ENCODE data around the gene NOS1. TPM values are rescaled to one million over a fixed set of nuclear protein-coding genes. Genes with fewer than 3 reads are reported as not detected.
"Not testable (repeated sequence)": the region's sequence is repeated elsewhere in the genome, so short reads cannot be mapped to it uniquely, and the experiment has no call there.

Gene NOS1
- total RNA-seq, 1 experiment from 2014 or later = 131 TPM

GRCh38 chr12:117384735-117385134, 23.3 kb upstream of the NOS1 start:
- no peaks in the 10 kb centered on the region for H3K27me3 ChIP-seq
- peaks cover 5% of the 10 kb centered on the region; the same call in 1 of the 2 replicates for H3K36me3 ChIP-seq
- no peak overlapping the region for H3K4me3 ChIP-seq
- no peaks in the 10 kb centered on the region for H3K9me3 ChIP-seq (replicated peaks)
- no peaks in the 10 kb centered on the region for H3K4me1 ChIP-seq
- no peak overlapping the region for H3K27ac ChIP-seq
- no peak for DNase-seq

- Histone ChIP-seq H3K27me3 (no peaks in the 10 kb centered on the region), H3K4me3 (no peak overlapping the region), H3K27ac (no peak overlapping the region), H3K36me3 (peaks cover 11% of the 10 kb centered on the region; the same call in 1 of the 2 replicates), H3K9me3 (replicated peaks) (no peaks in the 10 kb centered on the region), H3K4me1 (no peaks in the 10 kb centered on the region)
- peak in 1 of 2 experiments; percentile 22 for DNase-seq
Observed at GRCh38 chr12:117380083-117380482, 18.7 kb upstream of the NOS1 start.

- Histone ChIP-seq H3K27me3 (no peaks in the 10 kb centered on the region), H3K4me1 (no peaks in the 10 kb centered on the region), H3K9me3 (replicated peaks) (no peaks in the 10 kb centered on the region), H3K4me3 (no peak overlapping the region), H3K27ac (no peak overlapping the region), H3K36me3 (peaks cover 21% of the 10 kb centered on the region; the same call in 1 of the 2 replicates)
- peak; percentile 34 to 57 for DNase-seq
Observed at GRCh38 chr12:117377758-117378157, 16.3 kb upstream of the NOS1 start.

- H3K4me3 ChIP-seq = no peak overlapping the region
- H3K4me1 ChIP-seq = no peaks in the 10 kb centered on the region
- H3K27ac ChIP-seq = no peak overlapping the region
- no peak for DNase-seq
- H3K9me3 ChIP-seq (replicated peaks) = no peaks in the 10 kb centered on the region
- no peaks in the 10 kb centered on the region for H3K27me3 ChIP-seq
- H3K36me3 ChIP-seq = peaks cover 23% of the 10 kb centered on the region; the same call in 1 of the 2 replicates
Observed at GRCh38 chr12:117370588-117370987, 9.2 kb upstream of the NOS1 start.

- H3K27ac ChIP-seq; H3K4me3 ChIP-seq; DNase-seq; H3K27me3 ChIP-seq; H3K9me3 ChIP-seq (replicated peaks); H3K4me1 ChIP-seq: not testable (repeated sequence)
- peaks cover 24% of the 10 kb centered on the region; the same call in 1 of the 2 replicates for H3K36me3 ChIP-seq
Observed at GRCh38 chr12:117370000-117370399, 8.6 kb upstream of the NOS1 start.

DNA sequence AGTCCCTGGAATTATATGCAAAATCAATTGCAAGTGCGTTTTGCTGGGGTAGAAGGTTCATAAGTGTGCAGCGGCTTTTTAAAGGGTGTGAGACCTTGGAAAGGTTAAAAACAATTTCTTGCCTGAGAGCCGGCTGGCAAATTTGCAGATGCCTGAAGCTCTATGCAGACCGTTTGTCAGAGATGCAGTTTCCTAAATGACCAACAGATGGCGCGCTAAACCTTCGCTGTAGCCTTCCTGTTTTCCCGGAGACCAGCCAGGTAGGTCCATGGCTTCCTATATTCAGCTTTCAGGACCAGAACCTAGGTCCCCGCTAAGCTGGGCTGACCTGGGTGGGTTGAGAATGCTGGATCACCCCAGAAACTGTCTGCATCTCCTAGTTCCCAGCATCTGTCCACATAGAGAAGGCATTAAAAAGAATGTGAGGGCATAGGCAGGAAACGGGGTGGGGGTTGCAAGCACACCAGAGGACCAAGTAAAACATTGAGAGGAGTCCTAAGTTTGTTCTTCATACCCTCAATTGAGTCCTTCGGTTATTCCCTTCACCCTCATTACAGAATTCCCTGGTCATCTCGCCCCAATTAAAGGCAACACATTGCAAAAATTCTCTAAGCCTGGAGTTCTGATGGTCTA, 5.7 kb upstream of the NOS1 start:
- peak; percentile 60 to 86 for DNase-seq
- no peaks in the 10 kb centered on the region for H3K27me3 ChIP-seq
- no peaks in the 10 kb centered on the region for H3K9me3 ChIP-seq (replicated peaks)
- peaks cover 17% of the 10 kb centered on the region; the same call in 1 of the 2 replicates for H3K36me3 ChIP-seq
- 0 out of 2 replicates have a peak, but pooled peaks cover 3% of the 10 kb centered on the region for H3K4me1 ChIP-seq
- H3K4me3 ChIP-seq = no peak overlapping the region
- no peak overlapping the region for H3K27ac ChIP-seq

DNA sequence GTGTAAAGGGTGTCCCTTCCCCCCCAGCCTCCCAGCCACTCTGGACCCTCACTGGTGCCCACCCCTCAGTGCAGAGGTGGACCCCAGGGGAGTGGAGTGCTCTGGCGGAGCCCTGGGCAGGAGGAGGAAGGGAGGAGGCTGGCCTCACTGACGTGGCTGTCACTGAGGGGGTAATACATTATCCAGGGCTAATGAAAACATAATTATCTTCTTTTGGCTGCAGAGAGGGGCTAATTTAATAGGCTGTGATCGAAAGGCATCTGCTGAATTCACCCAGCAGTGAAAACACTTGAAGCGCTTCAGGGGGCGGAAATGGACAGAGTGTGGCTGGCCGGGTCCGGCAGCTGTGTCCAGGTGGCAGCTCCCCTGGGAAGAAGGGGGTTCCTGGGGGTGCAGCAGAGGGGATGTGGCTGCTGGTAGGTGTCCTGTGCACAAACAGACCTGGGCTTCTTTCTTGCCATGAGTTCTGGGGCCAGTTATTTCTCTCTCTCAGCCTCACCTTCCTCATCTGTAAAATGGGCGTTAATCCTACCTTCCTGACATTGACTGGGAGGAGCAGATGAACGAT, 3.7 kb upstream of the NOS1 start:
- H3K36me3 ChIP-seq = peaks cover 10% of the 10 kb centered on the region; the same call in 1 of the 2 replicates
- H3K27ac ChIP-seq = no peak overlapping the region
- H3K4me1 ChIP-seq = 0 out of 2 replicates have a peak, but pooled peaks cover 3% of the 10 kb centered on the region
- no peaks in the 10 kb centered on the region for H3K27me3 ChIP-seq
- no peak overlapping the region for H3K4me3 ChIP-seq
- no peak for DNase-seq
- H3K9me3 ChIP-seq (replicated peaks) = no peaks in the 10 kb centered on the region

DNA sequence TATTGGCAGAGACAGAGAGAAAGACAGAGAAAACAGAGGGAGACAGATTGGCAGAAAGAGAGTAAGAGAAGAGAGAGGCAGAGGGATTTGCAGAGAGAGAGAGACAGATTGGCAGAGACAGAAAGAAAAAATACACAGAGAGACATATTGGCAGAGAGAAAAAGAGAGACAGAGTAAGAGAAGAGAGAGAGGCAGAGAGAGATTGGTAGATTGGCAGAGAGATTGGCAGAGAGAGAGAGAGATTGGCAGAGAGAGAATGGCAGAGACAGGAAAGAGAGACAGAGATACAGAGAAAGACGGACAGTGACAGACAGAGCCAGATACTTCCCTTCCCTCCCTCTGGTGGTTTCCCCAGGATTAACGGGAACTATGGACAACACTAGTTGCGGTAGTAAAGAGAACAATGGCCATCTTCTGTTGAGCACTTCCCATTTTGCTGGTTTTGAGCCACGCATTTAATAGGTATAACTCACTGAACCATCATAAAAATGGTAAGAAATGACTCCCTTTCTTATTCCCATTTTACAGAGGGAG, 2.6 kb upstream of the NOS1 start:
- peak; percentile 19 to 60 for DNase-seq
- 0 out of 2 replicates have a peak, but pooled peaks cover 3% of the 10 kb centered on the region for H3K4me1 ChIP-seq

GRCh38 chr12:117363056-117363662, 1.7 kb upstream of the NOS1 start:
- no peak overlapping the region for H3K27ac ChIP-seq

More for the DNA sequence above, 2.6 kb upstream of the NOS1 start:
- H3K27ac ChIP-seq = no peak overlapping the region
- H3K27me3 ChIP-seq = no peaks in the 10 kb centered on the region
- H3K9me3 ChIP-seq (replicated peaks) = no peaks in the 10 kb centered on the region
- peaks cover 10% of the 10 kb centered on the region; the same call in 1 of the 2 replicates for H3K36me3 ChIP-seq
- no peak overlapping the region for H3K4me3 ChIP-seq

GRCh38 chr12:117362391-117362790, 965 bp upstream of the NOS1 start:
- Histone ChIP-seq H3K27me3 (no peaks in the 10 kb centered on the region), H3K27ac (no peak overlapping the region), H3K36me3 (peaks cover 10% of the 10 kb centered on the region; the same call in 1 of the 2 replicates), H3K4me1 (0 out of 2 replicates have a peak, but pooled peaks cover 3% of the 10 kb centered on the region), H3K9me3 (replicated peaks) (no peaks in the 10 kb centered on the region), H3K4me3 (no peak overlapping the region)
- no peak for DNase-seq

More at GRCh38 chr12:117363056-117363662, 1.7 kb upstream of the NOS1 start:
- no peak for DNase-seq
- Histone ChIP-seq H3K4me3 (no peak overlapping the region), H3K9me3 (replicated peaks) (no peaks in the 10 kb centered on the region), H3K36me3 (peaks cover 10% of the 10 kb centered on the region; the same call in 1 of the 2 replicates), H3K27me3 (no peaks in the 10 kb centered on the region), H3K4me1 (0 out of 2 replicates have a peak, but pooled peaks cover 3% of the 10 kb centered on the region)

GRCh38 chr12:117361905-117362304, 479 bp upstream of the NOS1 start:
- H3K27me3 ChIP-seq = no peaks in the 10 kb centered on the region
- peaks cover 10% of the 10 kb centered on the region; the same call in 1 of the 2 replicates for H3K36me3 ChIP-seq
- H3K4me3 ChIP-seq = no peak overlapping the region
- no peak overlapping the region for H3K27ac ChIP-seq
- 0 out of 2 replicates have a peak, but pooled peaks cover 3% of the 10 kb centered on the region for H3K4me1 ChIP-seq
- no peak for DNase-seq
- H3K9me3 ChIP-seq (replicated peaks) = no peaks in the 10 kb centered on the region

- no peaks in the 10 kb centered on the region for H3K27me3 ChIP-seq
- no peaks in the 10 kb centered on the region for H3K9me3 ChIP-seq (replicated peaks)
- H3K4me1 ChIP-seq = 0 out of 2 replicates have a peak, but pooled peaks cover 3% of the 10 kb centered on the region
- H3K27ac ChIP-seq = no peak overlapping the region
- H3K4me3 ChIP-seq = no peak overlapping the region
- no peak for DNase-seq
- H3K36me3 ChIP-seq = peaks cover 7% of the 10 kb centered on the region; the same call in 1 of the 2 replicates
Observed at GRCh38 chr12:117360551-117361346, 677 bp downstream of the NOS1 start.

- DNase-seq = no peak
- no peaks in the 10 kb centered on the region for H3K9me3 ChIP-seq (replicated peaks)
- no peaks in the 10 kb centered on the region for H3K27me3 ChIP-seq
- H3K4me3 ChIP-seq = no peak overlapping the region
- H3K4me1 ChIP-seq = 0 out of 2 replicates have a peak, but pooled peaks cover 3% of the 10 kb centered on the region
- H3K36me3 ChIP-seq = peaks cover 5% of the 10 kb centered on the region; the same call in 1 of the 2 replicates
- no peak overlapping the region for H3K27ac ChIP-seq
Observed at GRCh38 chr12:117360222-117360550, 1.2 kb downstream of the NOS1 start.
